HG03439 (cell line): ENCODE data around the gene TLCD4.
"Not testable (repeated sequence)": the region's sequence is repeated elsewhere in the genome, so short reads cannot be mapped to it uniquely, and the experiment has no call there.

Source experiments
- ATAC-seq: cut with Tn5 transposase; IDR thresholded peaks from one replicate; pipeline ENCODE4 v1.9.1; 2021; ENCODE audit warnings: mild to moderate bottlenecking, moderate library complexity; ENCODE audit not compliant: unreplicated experiment

Gene TLCD4

DNA sequence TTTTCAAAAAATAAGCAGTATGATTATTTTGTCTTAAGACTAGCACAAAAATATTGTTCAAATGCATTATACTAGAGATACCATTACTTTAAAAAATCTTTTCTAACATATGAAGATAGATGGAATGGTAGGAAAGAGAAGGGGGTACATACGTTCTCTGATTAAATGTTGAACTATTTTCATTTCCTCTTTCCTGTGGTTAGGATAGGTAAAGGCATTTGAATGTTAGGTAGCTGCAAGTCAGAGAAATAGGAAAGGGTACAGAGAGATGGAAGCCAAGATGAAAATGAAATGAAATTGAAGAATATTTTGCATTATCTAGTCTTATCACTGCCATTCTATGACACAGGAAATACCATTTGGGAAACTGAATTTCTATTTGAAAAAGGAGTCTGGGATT is 28.3 kb downstream of the TLCD4 start:
- no peak for ATAC-seq

DNA sequence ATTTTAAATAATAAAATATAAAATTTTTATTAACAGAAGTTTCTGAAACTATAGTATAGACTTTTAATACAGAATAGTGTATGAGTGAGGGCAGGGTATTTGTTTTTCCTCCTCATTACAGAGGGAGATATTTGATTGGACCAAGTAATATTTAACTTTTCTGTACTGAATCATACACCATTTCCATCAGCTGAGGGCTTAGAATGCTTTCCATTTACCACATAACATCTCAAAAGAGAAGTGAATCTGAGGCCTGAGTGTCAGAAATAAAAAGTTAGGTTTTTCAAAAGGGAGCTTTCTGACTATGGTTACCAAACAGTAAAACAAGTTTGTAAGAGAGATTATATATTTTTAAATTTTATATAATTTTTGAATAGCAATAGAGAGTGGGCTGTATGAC is 29.5 kb downstream of the TLCD4 start:
- ATAC-seq = no peak

DNA sequence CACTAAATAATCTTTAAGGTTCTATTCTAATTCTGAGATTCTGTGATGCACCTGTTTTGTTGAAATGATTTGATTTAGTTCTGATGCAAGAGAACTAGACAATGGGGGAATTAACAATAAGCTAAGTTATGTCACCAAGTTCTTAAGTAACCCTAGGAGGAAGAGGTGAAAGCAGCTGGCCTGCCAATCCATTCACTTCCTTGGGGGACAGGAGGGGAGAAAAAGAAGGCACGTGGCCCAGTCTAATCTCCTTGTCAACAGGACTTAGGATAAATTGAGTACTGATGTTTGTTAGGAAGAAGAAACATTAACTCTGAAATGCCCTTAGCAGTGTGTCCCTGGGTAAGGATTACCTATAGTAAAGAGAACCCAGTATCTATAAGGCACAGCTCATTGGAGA is 36.9 kb downstream of the TLCD4 start:
- ATAC-seq = no peak

DNA sequence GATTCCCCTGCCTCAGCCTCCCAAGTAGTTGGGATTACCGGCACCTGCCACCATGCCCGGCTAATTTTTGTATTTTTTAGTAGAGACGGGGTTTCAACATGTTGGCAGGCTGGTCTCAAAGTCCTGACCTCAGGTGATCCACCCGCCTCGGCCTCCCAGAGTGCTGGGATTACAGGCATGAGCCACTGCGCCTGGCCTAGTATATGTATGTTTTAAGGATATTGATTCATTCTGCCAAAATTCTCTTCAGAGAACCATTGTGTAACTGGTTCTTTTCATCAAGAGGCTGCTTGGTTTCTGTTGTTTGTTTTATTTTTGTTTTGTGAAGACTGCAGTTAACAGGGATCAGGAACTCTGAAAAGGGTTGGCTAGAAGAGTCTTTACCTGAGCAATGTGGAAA is 48.4 kb downstream of the TLCD4 start:
- not testable (repeated sequence) for ATAC-seq
